Measurements from ENCODE around the gene MYRF. TPM values are rescaled to one million over a fixed set of nuclear protein-coding genes. Genes with fewer than 3 reads are reported as not detected.

The MYRF gene
- total and polyA plus RNA-seq, 9 of the 15 experiments (the other 6 are each of a cell fraction or from before 2014, with no cell fraction given): 2.3 to 25.8 (median 7.1) TPM

- Histone ChIP-seq H3K4me2 (ENCODE audit: insufficient read depth, low read length) (no peak overlapping the region), H3K27ac (ENCODE audit: extremely low read depth, low read depth, low read length) (no peak overlapping the region), H2AFZ (ENCODE audit: low read depth, low read length) (no peak overlapping the region), H3K27me3 (ENCODE audit: control insufficient read depth in 2 of 2, insufficient read depth in 2 of 2, low read length in 2 of 2) (peaks cover 3 to 48% of the 10 kb centered on the region in 2 experiments; a peak in 4 of 5 replicates), H3K9ac (ENCODE audit: insufficient read depth in 1 of 2, low read depth in 2 of 2, low read length in 2 of 2) (no peak overlapping the region), H3K9me3 (replicated peaks; ENCODE audit: control insufficient read depth, insufficient read depth, low read depth, low read length) (no peaks in the 10 kb centered on the region), H3K9me1 (ENCODE audit: control insufficient read depth, insufficient read depth, low read length) (no peaks in the 10 kb centered on the region), H3K4me1 (replicated peaks in 1 of 2; ENCODE audit: control insufficient read depth in 2 of 2, insufficient read depth in 2 of 2, low read length in 2 of 2) (peaks cover 0 to 23% of the 10 kb centered on the region in 2 experiments; a peak in 2 of 5 replicates), H4K20me1 (replicated peaks; ENCODE audit: control insufficient read depth, insufficient read depth, low read length) (peaks cover 4% of the 10 kb centered on the region), H3K4me3 (no peak overlapping the region), H3K36me3 (ENCODE audit: control insufficient read depth, insufficient read depth, low read length) (no peaks in the 10 kb centered on the region), H3K79me2 (ENCODE audit: control insufficient read depth, insufficient read depth, low read length) (no peaks in the 10 kb centered on the region)
- WGBS (ENCODE audit: insufficient coverage, low coverage, missing lambda C conversion rate): 16% methylated on average over 12 of the region's 13 CpGs
- in situ Hi-C loops (cut with MboI) (no loop called here), intact Hi-C loops (cut with micrococcal nuclease) (no loop called here)
- POLR2A ChIA-PET: interaction anchor here (0.8 to 0.9 kb wide), 2 partner anchors 10 to 82 kb away, joined by 3 read pairs; no protein-coding TSS in a partner anchor
- CTCF ChIA-PET (ENCODE audit: low intra/inter-chr PET ratio): no interaction called here
- TF ChIP-seq FOXP1 (CRISPR knock-in tag; IDR thresholded peaks at IDR 0.05) (no peak), RHOXF2B (CRISPR knock-in tag; conservative IDR thresholded peaks at IDR 0.05) (no peak), ZFPM2 (CRISPR knock-in tag; IDR thresholded peaks at IDR 0.05) (no peak), CREBBP (IDR thresholded peaks at IDR 0.05; ENCODE audit: low read depth, low read length) (no peak)
- no peak for DNase-seq (ENCODE audit: extremely low read depth in 1 of 4, low spot score in 3 of 4)
- no peak for ATAC-seq
- no TSS peak for BruUV-seq (replicated peaks)
- FAIRE-seq: no peak
Measured at GRCh38 chr11:61726775-61727174, 25.7 kb upstream of the MYRF start.

GRCh38 chr11:61727401-61727811 lies 25.0 kb upstream of the MYRF start:
- Histone ChIP-seq H3K9ac (ENCODE audit: insufficient read depth in 1 of 2, low read depth in 2 of 2, low read length in 2 of 2) (no peak overlapping the region), H3K4me1 (replicated peaks in 1 of 2; ENCODE audit: control insufficient read depth in 2 of 2, insufficient read depth in 2 of 2, low read length in 2 of 2) (peaks cover 0 to 23% of the 10 kb centered on the region in 2 experiments; a peak in 2 of 5 replicates), H4K20me1 (replicated peaks; ENCODE audit: control insufficient read depth, insufficient read depth, low read length) (peaks cover 4% of the 10 kb centered on the region), H3K36me3 (ENCODE audit: control insufficient read depth, insufficient read depth, low read length) (no peaks in the 10 kb centered on the region), H3K9me3 (replicated peaks; ENCODE audit: control insufficient read depth, insufficient read depth, low read depth, low read length) (no peaks in the 10 kb centered on the region), H3K4me2 (ENCODE audit: insufficient read depth, low read length) (no peak overlapping the region), H2AFZ (ENCODE audit: low read depth, low read length) (no peak overlapping the region), H3K4me3 (no peak overlapping the region), H3K27me3 (ENCODE audit: control insufficient read depth in 2 of 2, insufficient read depth in 2 of 2, low read length in 2 of 2) (peaks cover 3 to 46% of the 10 kb centered on the region in 2 experiments; a peak in 4 of 5 replicates), H3K9me1 (ENCODE audit: control insufficient read depth, insufficient read depth, low read length) (no peaks in the 10 kb centered on the region), H3K79me2 (ENCODE audit: control insufficient read depth, insufficient read depth, low read length) (no peaks in the 10 kb centered on the region), H3K27ac (ENCODE audit: extremely low read depth, low read depth, low read length) (no peak overlapping the region)
- intact Hi-C loops (cut with micrococcal nuclease): no loop called here
- ChIA-PET CTCF (ENCODE audit: low intra/inter-chr PET ratio) (no interaction called here), POLR2A (interaction anchor here (1.0 kb wide), 1 partner anchor 18 kb away, joined by 3 read pairs; no protein-coding TSS in a partner anchor)
- no TSS peak for BruUV-seq (replicated peaks)
- no peak for DNase-seq (ENCODE audit: extremely low read depth in 1 of 4, low spot score in 3 of 4)
- in situ Hi-C loops (cut with MboI): no loop called here
- FAIRE-seq: no peak
- 31% methylated on average over 3 of the region's 3 CpGs for WGBS (ENCODE audit: insufficient coverage, low coverage, missing lambda C conversion rate)
- ATAC-seq: no peak
- TF ChIP-seq CREB3 (tag; conservative IDR thresholded peaks at IDR 0.05; ENCODE audit: low read depth): no peak
- no peak for TF ChIP-seq HMGN3 (IDR thresholded peaks at IDR 0.05; ENCODE audit: borderline replicate concordance, extremely low read depth, insufficient read length, low read depth, low read length)
- TF ChIP-seq PREB (CRISPR knock-in tag; IDR thresholded peaks at IDR 0.05): no peak
- no peak for TF ChIP-seq XRCC3 (IDR thresholded peaks at IDR 0.05)
- TF ChIP-seq TRIM28 (IDR thresholded peaks at IDR 0.05): no peak
- TF ChIP-seq ID3 (CRISPR knock-in tag; IDR thresholded peaks at IDR 0.05): no peak
- TF ChIP-seq ID3 (tag; IDR thresholded peaks at IDR 0.05): no peak
- no peak for TF ChIP-seq NCOA1 (IDR thresholded peaks at IDR 0.05; ENCODE audit: low read depth)
- TF ChIP-seq ZNF280A (IDR thresholded peaks at IDR 0.05; ENCODE audit: low read depth, partially characterized antibody): no peak

All from K562 (cell line).